HG03442 (cell line): ENCODE data around the gene SPOPL.
A peak's percentile ranks its signal among the peaks of the same experiment; 100 is the strongest.
"Not testable (repeated sequence)": the region's sequence is repeated elsewhere in the genome, so short reads cannot be mapped to it uniquely, and the experiment has no call there.

ENCODE experiments used
- ATAC-seq: cut with Tn5 transposase; IDR thresholded peaks from one replicate; pipeline ENCODE4 v1.9.1; 2021; ENCODE audit warnings: mild to moderate bottlenecking, moderate library complexity; ENCODE audit not compliant: unreplicated experiment

SPOPL gene

GRCh38 chr2:138501425-138502254, at the start of gene SPOPL:
SPOPL (plus strand) TSS chr2:138501770; CDS start chr2:138550217, 48,447 bp downstream.
- ATAC-seq, result peak; percentile 69

- no peak for ATAC-seq
These were observed 49.2 kb upstream of the SPOPL start for GRCh38 chr2:138452324-138452723.

- ATAC-seq, result no peak
These were observed 47.8 kb upstream of the SPOPL start for GRCh38 chr2:138453815-138454214.

GRCh38 chr2:138454761-138455160, 46.8 kb upstream of the SPOPL start:
- no peak for ATAC-seq

- ATAC-seq, result no peak
These were observed 46.3 kb upstream of the SPOPL start for GRCh38 chr2:138455275-138455674.

GRCh38 chr2:138455691-138456090, 45.9 kb upstream of the SPOPL start:
- ATAC-seq, result no peak

- ATAC-seq, result not testable (repeated sequence)
These were observed 38.9 kb upstream of the SPOPL start for GRCh38 chr2:138462689-138463088.

- no peak for ATAC-seq
These were observed 33.0 kb upstream of the SPOPL start for GRCh38 chr2:138468617-138469016.

- ATAC-seq, result no peak
These were observed 32.2 kb upstream of the SPOPL start for GRCh38 chr2:138469411-138469810.

- no peak for ATAC-seq
These were observed 30.6 kb upstream of the SPOPL start for GRCh38 chr2:138470941-138471340.

GRCh38 chr2:138474100-138474825, 27.3 kb upstream of the SPOPL start:
- ATAC-seq, result no peak

GRCh38 chr2:138475277-138475776, 26.2 kb upstream of the SPOPL start:
- peak; percentile 90 for ATAC-seq

- no peak for ATAC-seq
These were observed 25.4 kb upstream of the SPOPL start for GRCh38 chr2:138476186-138476585.

GRCh38 chr2:138476940-138477339, 24.6 kb upstream of the SPOPL start:
- ATAC-seq, result no peak

GRCh38 chr2:138482796-138483195, 18.8 kb upstream of the SPOPL start:
- not testable (repeated sequence) for ATAC-seq

- no peak for ATAC-seq
These were observed 16.6 kb upstream of the SPOPL start for GRCh38 chr2:138485019-138485418.

- no peak for ATAC-seq
These were observed 15.0 kb upstream of the SPOPL start for GRCh38 chr2:138486363-138487198.

- ATAC-seq, result no peak
These were observed 10.7 kb upstream of the SPOPL start for GRCh38 chr2:138490673-138491494.

GRCh38 chr2:138491495-138491862, 10.1 kb upstream of the SPOPL start:
- ATAC-seq, result no peak

GRCh38 chr2:138492160-138492559, 9.4 kb upstream of the SPOPL start:
- no peak for ATAC-seq
